ENCODE data around the gene TES. TPM values are rescaled to one million over a fixed set of nuclear protein-coding genes. Genes with fewer than 3 reads are reported as not detected.

Gene TES
- total RNA-seq, 1 donor = 99.2 TPM

DNA sequence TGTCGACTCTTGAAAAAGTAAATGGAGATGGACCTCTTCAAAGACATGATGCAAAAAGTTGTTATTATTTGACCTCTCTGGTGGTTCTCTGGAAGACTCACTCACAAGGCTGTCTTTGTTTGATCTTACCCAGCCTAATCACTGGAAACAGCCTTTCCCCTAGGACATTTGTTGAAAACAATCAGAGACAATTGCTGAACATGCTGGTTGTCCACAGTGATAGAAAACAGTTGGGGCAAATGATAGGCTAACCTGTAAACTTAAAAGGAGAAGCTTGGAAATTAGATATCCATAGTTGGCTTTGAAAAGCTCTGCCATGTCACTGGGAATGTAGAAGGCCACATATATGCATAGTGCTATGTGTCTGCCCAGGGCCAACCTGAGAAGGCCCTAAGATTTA is 22.9 kb upstream of the TES start:
- no peak overlapping the region for H2AFZ ChIP-seq (ENCODE audit: low read length)
- no peaks in the 10 kb centered on the region for H3K79me2 ChIP-seq (ENCODE audit: insufficient read depth, low read length)
- H3K27me3 ChIP-seq (ENCODE audit: insufficient read depth, low read length) = no peaks in the 10 kb centered on the region
- no peaks in the 10 kb centered on the region for H3K9me3 ChIP-seq (ENCODE audit: low read depth, low read length)
- DNase-seq (ENCODE audit: insufficient read length, low spot score, missing footprints) = no peak
- no peak for TF ChIP-seq CTCF (IDR thresholded peaks at IDR 0.05; ENCODE audit: extremely low read depth, low read depth, low read length)
- H3K4me3 ChIP-seq (ENCODE audit: insufficient read depth, low read length) = no peak overlapping the region
- no peaks in the 10 kb centered on the region for H3K36me3 ChIP-seq (ENCODE audit: insufficient read depth, low read length)
- H3K4me1 ChIP-seq (ENCODE audit: insufficient read depth, low read length) = no peaks in the 10 kb centered on the region
- no peak overlapping the region for H3K4me2 ChIP-seq (ENCODE audit: insufficient read depth, low read length)
- no peaks in the 10 kb centered on the region for H4K20me1 ChIP-seq (ENCODE audit: insufficient read depth, low read length)
- no peak overlapping the region for H3K27ac ChIP-seq (ENCODE audit: low read depth, low read length)

DNA sequence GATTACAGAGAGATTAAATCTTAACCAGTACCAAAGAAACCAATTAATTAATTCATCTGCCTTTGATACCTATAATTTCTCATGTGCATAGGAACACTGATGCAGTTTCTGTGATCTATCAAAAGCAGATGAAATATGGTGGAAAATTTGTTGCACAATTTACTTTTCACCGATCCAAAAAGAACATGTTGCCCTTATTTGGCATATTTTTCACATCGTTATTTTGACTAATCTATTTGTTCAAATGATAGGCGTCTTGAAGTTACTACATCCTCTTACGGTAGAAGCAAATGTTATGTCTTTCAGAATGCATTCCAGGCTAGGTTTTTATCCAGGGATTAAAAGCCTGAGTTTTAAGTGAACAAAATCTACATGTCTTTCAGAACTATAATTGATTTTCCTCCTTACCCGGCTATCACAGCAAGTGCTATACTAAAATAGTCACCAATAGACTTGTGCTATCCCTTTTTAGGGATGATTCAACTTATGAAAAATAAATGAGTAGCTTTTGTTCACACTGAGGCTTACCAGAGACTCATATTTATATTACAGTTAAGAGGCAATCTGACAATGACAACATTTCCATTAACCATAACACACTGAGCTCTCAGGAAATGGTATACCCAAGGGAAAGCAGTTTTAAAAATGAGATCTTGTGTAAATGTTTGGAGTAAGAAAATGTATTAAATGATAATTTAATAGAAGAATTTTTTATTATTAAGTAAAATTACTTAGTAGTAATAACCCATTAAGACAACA is 16.8 kb upstream of the TES start:
- no peak for DNase-seq (ENCODE audit: insufficient read length, low spot score, missing footprints)
- H3K9me3 ChIP-seq (ENCODE audit: low read depth, low read length) = no peaks in the 10 kb centered on the region
- H3K4me3 ChIP-seq (ENCODE audit: insufficient read depth, low read length) = no peak overlapping the region
- no peaks in the 10 kb centered on the region for H4K20me1 ChIP-seq (ENCODE audit: insufficient read depth, low read length)
- no peaks in the 10 kb centered on the region for H3K79me2 ChIP-seq (ENCODE audit: insufficient read depth, low read length)
- H3K27ac ChIP-seq (ENCODE audit: low read depth, low read length) = peak overlapping the region; percentile 76
- peaks cover 19% of the 10 kb centered on the region for H3K4me1 ChIP-seq (ENCODE audit: insufficient read depth, low read length)
- H3K27me3 ChIP-seq (ENCODE audit: insufficient read depth, low read length) = no peaks in the 10 kb centered on the region
- TF ChIP-seq CTCF (IDR thresholded peaks at IDR 0.05; ENCODE audit: extremely low read depth, low read depth, low read length) = no peak
- no peak overlapping the region for H2AFZ ChIP-seq (ENCODE audit: low read length)
- peak overlapping the region; percentile 32 for H3K4me2 ChIP-seq (ENCODE audit: insufficient read depth, low read length)
- H3K36me3 ChIP-seq (ENCODE audit: insufficient read depth, low read length) = no peaks in the 10 kb centered on the region

GRCh38 chr7:116194115-116194514 is 16.2 kb upstream of the TES start:
- Histone ChIP-seq H3K4me1 (ENCODE audit: insufficient read depth, low read length) (peaks cover 19% of the 10 kb centered on the region), H2AFZ (ENCODE audit: low read length) (no peak overlapping the region), H3K36me3 (ENCODE audit: insufficient read depth, low read length) (no peaks in the 10 kb centered on the region), H3K27ac (ENCODE audit: low read depth, low read length) (peak overlapping the region; percentile 76), H4K20me1 (ENCODE audit: insufficient read depth, low read length) (no peaks in the 10 kb centered on the region), H3K9me3 (ENCODE audit: low read depth, low read length) (no peaks in the 10 kb centered on the region), H3K4me2 (ENCODE audit: insufficient read depth, low read length) (peak overlapping the region; percentile 32), H3K79me2 (ENCODE audit: insufficient read depth, low read length) (no peaks in the 10 kb centered on the region), H3K27me3 (ENCODE audit: insufficient read depth, low read length) (no peaks in the 10 kb centered on the region), H3K4me3 (ENCODE audit: insufficient read depth, low read length) (no peak overlapping the region)
- no peak for DNase-seq (ENCODE audit: insufficient read length, low spot score, missing footprints)
- TF ChIP-seq CTCF (IDR thresholded peaks at IDR 0.05; ENCODE audit: extremely low read depth, low read depth, low read length) = no peak

DNA sequence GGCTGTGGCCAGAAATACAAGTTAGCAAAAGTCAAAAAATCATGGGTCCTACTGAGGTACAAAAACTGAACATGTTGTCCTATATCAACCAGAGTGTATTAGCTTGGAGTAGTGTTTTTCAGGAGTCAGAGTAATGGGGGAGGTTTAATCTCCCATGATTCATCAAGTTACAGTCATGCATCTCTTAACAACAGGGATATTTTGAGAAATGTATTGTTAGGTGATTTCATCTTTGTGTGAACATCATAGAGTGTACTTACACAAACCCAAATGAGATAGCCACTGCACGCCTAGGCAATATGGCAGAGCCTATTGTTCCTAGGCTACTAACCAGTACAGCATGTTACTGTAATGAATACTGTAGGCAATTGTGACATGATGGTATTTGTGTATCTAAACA is 14.9 kb upstream of the TES start:
- no peak for TF ChIP-seq CTCF (IDR thresholded peaks at IDR 0.05; ENCODE audit: extremely low read depth, low read depth, low read length)

More for the DNA sequence above, 14.9 kb upstream of the TES start:
- no peaks in the 10 kb centered on the region for H3K27me3 ChIP-seq (ENCODE audit: insufficient read depth, low read length)
- no peaks in the 10 kb centered on the region for H3K36me3 ChIP-seq (ENCODE audit: insufficient read depth, low read length)
- H3K79me2 ChIP-seq (ENCODE audit: insufficient read depth, low read length) = no peaks in the 10 kb centered on the region
- no peak overlapping the region for H3K4me3 ChIP-seq (ENCODE audit: insufficient read depth, low read length)
- H3K4me1 ChIP-seq (ENCODE audit: insufficient read depth, low read length) = peaks cover 19% of the 10 kb centered on the region
- no peak overlapping the region for H3K4me2 ChIP-seq (ENCODE audit: insufficient read depth, low read length)
- peak overlapping the region; percentile 76 for H3K27ac ChIP-seq (ENCODE audit: low read depth, low read length)
- no peaks in the 10 kb centered on the region for H3K9me3 ChIP-seq (ENCODE audit: low read depth, low read length)
- no peak overlapping the region for H2AFZ ChIP-seq (ENCODE audit: low read length)
- DNase-seq (ENCODE audit: insufficient read length, low spot score, missing footprints) = no peak
- no peaks in the 10 kb centered on the region for H4K20me1 ChIP-seq (ENCODE audit: insufficient read depth, low read length)

Measured in osteoblast (primary cell).